Progenitor cell of endocrine pancreas (in vitro differentiated cells): ENCODE measurements around the gene FMN1. TPM values are rescaled to one million over a fixed set of nuclear protein-coding genes. Genes with fewer than 3 reads are reported as not detected.

Experiments used
- DNase-seq: peaks from one replicate; pipeline ENCODE4 v3.0.0; 2021; ENCODE audit warnings: low spot score; ENCODE audit not compliant: unreplicated experiment
- H3K27ac Mint-ChIP-seq: 2 replicates; pipeline ENCODE4 v1.8.0; 2021; ENCODE audit warnings: mild to moderate bottlenecking, moderate library complexity, mixed read lengths
- H3K27me3 Mint-ChIP-seq: 2 replicates; pipeline ENCODE4 v1.8.0; 2021; ENCODE audit warnings: mixed read lengths
- H3K36me3 Mint-ChIP-seq: 2 replicates; pipeline ENCODE4 v1.8.0; 2022; ENCODE audit warnings: mixed read lengths; ENCODE audit not compliant: insufficient read depth
- H3K4me1 Mint-ChIP-seq: 2 replicates; pipeline ENCODE4 v1.8.0; 2021; ENCODE audit warnings: low read depth, mixed read lengths
- H3K4me3 Mint-ChIP-seq: 2 replicates; pipeline ENCODE4 v1.8.0; 2021; ENCODE audit warnings: low read depth, mild to moderate bottlenecking, moderate library complexity, mixed read lengths
- H3K9me3 Mint-ChIP-seq: 2 replicates; pipeline ENCODE4 v1.8.0; 2021; ENCODE audit warnings: low read depth, mixed read lengths
- total RNA-seq: library from RNA; stranded (reverse); gene quantifications from 2 replicates; pipeline ENCODE4 v1.2.1, GENCODE V29; 2021
- TF ChIP-seq, protein P1 (sequence below): fragments of 200-600 bp; sonication (generic); IDR thresholded peaks from one replicate; pipeline ENCODE4 v1.5.0; 2021; ENCODE audit warnings: antibody characterized with exemption, mild to moderate bottlenecking; ENCODE audit not compliant: unreplicated experiment

Gene FMN1
- total RNA-seq, 1 donor from 2014 or later, result 0.41 TPM

DNA sequence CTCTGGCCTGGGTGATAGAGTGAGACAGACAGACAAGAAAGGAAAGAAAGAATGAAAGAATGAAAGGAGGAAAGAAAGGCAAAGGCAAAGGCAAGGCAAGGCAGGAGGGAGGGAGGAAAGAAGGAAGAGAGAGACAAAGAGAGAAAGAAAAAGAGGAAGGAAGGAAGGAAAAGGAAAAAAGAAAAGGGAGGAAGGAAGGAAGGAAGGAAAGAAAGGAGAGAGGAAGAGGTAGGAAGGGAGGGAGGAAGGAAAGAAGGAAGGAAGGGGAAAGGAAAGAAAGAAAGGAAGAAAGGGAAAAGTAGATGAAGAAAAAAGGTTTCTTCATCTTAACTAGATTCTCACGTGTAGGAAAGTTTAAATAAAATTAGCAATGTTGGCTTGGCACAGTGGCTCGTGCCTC lies 334.5 kb downstream of the FMN1 start:
- Mint-ChIP-seq H3K36me3 (no peaks in the 10 kb centered on the region), H3K4me3 (no peak overlapping the region), H3K4me1 (no peaks in the 10 kb centered on the region)

DNA sequence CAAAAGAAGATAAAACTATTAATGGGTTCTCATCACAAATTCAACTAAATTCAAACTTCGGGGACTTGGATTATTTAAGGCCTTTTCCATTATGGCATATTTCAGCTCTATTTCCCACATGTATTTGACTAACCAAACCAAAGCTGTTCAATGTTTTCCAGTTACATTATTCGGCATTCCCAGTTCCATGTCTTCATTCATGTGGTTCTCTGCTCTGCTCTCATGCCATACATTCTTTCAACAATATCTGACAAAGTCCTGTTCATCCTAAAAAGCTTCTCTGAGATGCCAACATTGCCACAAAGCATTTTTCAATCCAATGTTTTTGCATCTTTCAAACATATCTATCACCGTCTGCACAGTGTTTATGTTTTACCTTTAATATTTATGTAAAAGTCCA lies 335.3 kb downstream of the FMN1 start:
- DNase-seq, result no peak
- Mint-ChIP-seq H3K4me3 (no peak overlapping the region), H3K36me3 (no peaks in the 10 kb centered on the region), H3K9me3 (no peaks in the 10 kb centered on the region), H3K27me3 (peaks cover 5% of the 10 kb centered on the region), H3K27ac (no peak overlapping the region), H3K4me1 (no peaks in the 10 kb centered on the region)
- TF ChIP-seq, protein P1, sequence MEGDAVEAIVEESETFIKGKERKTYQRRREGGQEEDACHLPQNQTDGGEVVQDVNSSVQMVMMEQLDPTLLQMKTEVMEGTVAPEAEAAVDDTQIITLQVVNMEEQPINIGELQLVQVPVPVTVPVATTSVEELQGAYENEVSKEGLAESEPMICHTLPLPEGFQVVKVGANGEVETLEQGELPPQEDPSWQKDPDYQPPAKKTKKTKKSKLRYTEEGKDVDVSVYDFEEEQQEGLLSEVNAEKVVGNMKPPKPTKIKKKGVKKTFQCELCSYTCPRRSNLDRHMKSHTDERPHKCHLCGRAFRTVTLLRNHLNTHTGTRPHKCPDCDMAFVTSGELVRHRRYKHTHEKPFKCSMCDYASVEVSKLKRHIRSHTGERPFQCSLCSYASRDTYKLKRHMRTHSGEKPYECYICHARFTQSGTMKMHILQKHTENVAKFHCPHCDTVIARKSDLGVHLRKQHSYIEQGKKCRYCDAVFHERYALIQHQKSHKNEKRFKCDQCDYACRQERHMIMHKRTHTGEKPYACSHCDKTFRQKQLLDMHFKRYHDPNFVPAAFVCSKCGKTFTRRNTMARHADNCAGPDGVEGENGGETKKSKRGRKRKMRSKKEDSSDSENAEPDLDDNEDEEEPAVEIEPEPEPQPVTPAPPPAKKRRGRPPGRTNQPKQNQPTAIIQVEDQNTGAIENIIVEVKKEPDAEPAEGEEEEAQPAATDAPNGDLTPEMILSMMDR, result no peak

More for the DNA sequence above, 334.5 kb downstream of the FMN1 start:
- H3K27me3 Mint-ChIP-seq, result peaks cover 5% of the 10 kb centered on the region
- TF ChIP-seq, protein P1, result no peak
- H3K9me3 Mint-ChIP-seq, result no peaks in the 10 kb centered on the region
- H3K27ac Mint-ChIP-seq, result no peak overlapping the region
- DNase-seq, result no peak

DNA sequence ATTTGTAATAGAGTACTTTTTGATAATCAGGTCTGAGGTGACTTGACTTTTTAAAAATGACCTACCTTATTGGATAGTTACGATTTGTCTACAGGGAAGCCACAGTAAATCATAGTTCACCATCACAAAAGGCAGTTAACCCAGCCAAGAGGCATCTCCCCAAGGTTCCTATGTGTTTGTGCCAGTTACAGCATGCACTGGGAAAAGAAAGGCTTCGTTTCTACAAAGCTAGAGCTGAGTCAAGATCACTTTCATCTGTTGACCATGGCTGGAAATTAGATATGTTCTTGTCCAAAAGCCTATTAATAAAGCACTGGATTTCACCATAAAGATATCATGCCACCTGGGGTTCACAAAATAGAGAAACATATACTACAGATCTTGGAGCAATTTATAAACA lies 336.8 kb downstream of the FMN1 start:
- Mint-ChIP-seq H3K4me1 (peaks cover under 1% of the 10 kb centered on the region), H3K27ac (no peak overlapping the region), H3K4me3 (no peak overlapping the region), H3K9me3 (no peaks in the 10 kb centered on the region), H3K27me3 (peaks cover 5% of the 10 kb centered on the region), H3K36me3 (no peaks in the 10 kb centered on the region)
- TF ChIP-seq, protein P1, result no peak
- DNase-seq, result no peak

DNA sequence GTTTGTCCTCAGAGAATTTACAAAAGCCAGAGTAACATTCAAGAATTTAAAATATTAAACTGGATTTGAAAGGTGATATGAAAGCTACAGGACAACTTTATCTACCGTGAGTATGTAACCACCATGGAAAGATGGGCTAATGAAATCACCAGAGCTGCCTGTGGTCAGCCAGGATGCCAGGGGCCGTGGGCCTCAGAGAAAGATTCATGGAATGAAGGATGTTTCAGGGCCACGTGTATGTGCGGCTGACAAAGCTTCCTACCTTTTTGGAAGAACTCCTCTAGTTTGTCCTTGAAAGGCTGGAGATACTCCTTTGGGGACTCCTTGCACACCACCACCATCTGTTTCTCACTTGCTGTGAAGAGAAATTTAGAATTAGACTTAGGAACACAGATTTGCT lies 337.8 kb downstream of the FMN1 start:
- H3K36me3 Mint-ChIP-seq, result no peaks in the 10 kb centered on the region
- DNase-seq, result no peak
- TF ChIP-seq, protein P1, result no peak
- H3K4me1 Mint-ChIP-seq, result peaks cover 2% of the 10 kb centered on the region
- H3K27ac Mint-ChIP-seq, result no peak overlapping the region
- no peaks in the 10 kb centered on the region for H3K9me3 Mint-ChIP-seq
- no peak overlapping the region for H3K4me3 Mint-ChIP-seq
- peaks cover 3% of the 10 kb centered on the region for H3K27me3 Mint-ChIP-seq

DNA sequence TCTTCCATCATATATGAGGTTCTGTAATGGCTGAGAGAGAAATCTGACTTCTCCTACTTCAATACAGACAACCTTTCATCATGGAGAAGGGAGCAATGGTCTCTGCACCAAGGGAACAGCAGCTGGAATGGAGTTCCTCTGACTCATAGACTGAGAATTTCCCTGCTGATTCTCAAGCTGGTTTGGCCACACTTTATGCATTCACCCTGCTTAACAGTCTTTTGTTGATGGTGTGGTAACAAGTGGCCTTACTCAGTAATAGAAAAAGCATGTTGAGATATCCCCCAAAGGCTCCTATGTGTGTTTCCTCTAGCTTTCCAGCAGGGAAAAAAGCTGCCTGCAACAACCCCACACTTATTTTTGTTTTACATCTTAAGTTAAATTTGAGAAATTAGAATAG lies 338.6 kb downstream of the FMN1 start:
- H3K27ac Mint-ChIP-seq, result no peak overlapping the region
- H3K27me3 Mint-ChIP-seq, result peaks cover 3% of the 10 kb centered on the region
- no peaks in the 10 kb centered on the region for H3K9me3 Mint-ChIP-seq
- no peak for DNase-seq
- H3K4me3 Mint-ChIP-seq, result no peak overlapping the region
- H3K4me1 Mint-ChIP-seq, result peaks cover 2% of the 10 kb centered on the region
- TF ChIP-seq, protein P1, result no peak
- H3K36me3 Mint-ChIP-seq, result no peaks in the 10 kb centered on the region
